RWPE1 (cell line): ENCODE results near the gene SLC25A13.

Experiments used
- CTCF ChIA-PET: fragments of 350-600 bp; sonication (Branson Sonifier 250); formaldehyde crosslinking; extraction: SDS; loops from one replicate; lab custom pipeline; 2021; lab: Yijun Ruan, JAX
- POLR2A ChIA-PET: fragments of 400-600 bp; formaldehyde crosslinking; extraction: SDS; loops from one replicate; lab custom pipeline; 2020; ENCODE audit warnings: antibody characterized with exemption; ENCODE audit not compliant: low non-redundant PET; lab: Yijun Ruan, JAX
- DNase-seq: peaks from one replicate; pipeline ENCODE4 v3.0.0; 2012; ENCODE audit warnings: low spot score
- H3K27ac ChIP-seq: fragments of 450-650 bp; 2 replicates; pipeline ENCODE4 v1.5.1; 2017
- CTCF ChIP-seq: fragments of 450-650 bp; conservative IDR thresholded peaks from 2 replicates; pipeline ENCODE4 v1.5.1; 2017; ENCODE audit warnings: low read depth, mild to moderate bottlenecking

The SLC25A13 gene

GRCh38 chr7:96236198-96237039 lies 85.5 kb downstream of the SLC25A13 start:
- H3K27ac ChIP-seq = no peak overlapping the region
- TF ChIP-seq CTCF = no peak
- ChIA-PET CTCF (no interaction called here), POLR2A (no interaction called here)
- DNase-seq = peak; percentile 42

- no peak overlapping the region for H3K27ac ChIP-seq
- ChIA-PET CTCF (interaction anchor here (0.6 kb wide), 2 partner anchors 35 to 79 kb away, joined by 3 to 4 read pairs; no protein-coding TSS in a partner anchor), POLR2A (no interaction called here)
- no peak for TF ChIP-seq CTCF
- no peak for DNase-seq
Observed at GRCh38 chr7:96235281-96235680, 86.6 kb downstream of the SLC25A13 start.

GRCh38 chr7:96233528-96234154 lies 88.3 kb downstream of the SLC25A13 start:
- ChIA-PET POLR2A (no interaction called here), CTCF (interaction anchor here (1.1 kb wide), 1 partner anchor 794 kb away, joined by 3 read pairs; no protein-coding TSS in a partner anchor)
- no peak overlapping the region for H3K27ac ChIP-seq
- TF ChIP-seq CTCF = no peak
- no peak for DNase-seq

GRCh38 chr7:96233084-96233483 lies 88.8 kb downstream of the SLC25A13 start:
- no peak for DNase-seq
- no peak overlapping the region for H3K27ac ChIP-seq
- CTCF ChIA-PET = interaction anchor here (1.1 kb wide), 1 partner anchor 794 kb away, joined by 3 read pairs; no protein-coding TSS in a partner anchor
- no peak for TF ChIP-seq CTCF
- POLR2A ChIA-PET = no interaction called here

- CTCF ChIA-PET = no interaction called here
- H3K27ac ChIP-seq = no peak overlapping the region
- POLR2A ChIA-PET = no interaction called here
- DNase-seq = no peak
- no peak for TF ChIP-seq CTCF
Observed at GRCh38 chr7:96228760-96229159, 93.1 kb downstream of the SLC25A13 start.

GRCh38 chr7:96225251-96225650 lies 96.6 kb downstream of the SLC25A13 start:
- TF ChIP-seq CTCF = no peak
- no peak for DNase-seq
- CTCF ChIA-PET = interaction anchor here (0.7 kb wide), 1 partner anchor 196 kb away, joined by 3 read pairs; no protein-coding TSS in a partner anchor
- no peak overlapping the region for H3K27ac ChIP-seq
- POLR2A ChIA-PET = no interaction called here
